Mesenchymal stem cell (in vitro differentiated cells and primary cell): Measurements from ENCODE around the gene NPHP4.

Experiments
- DNase-seq: peaks from one replicate; pipeline ENCODE4 v3.0.0-alpha.2; 2013
- H2AFZ ChIP-seq: one replicate; pipeline ENCODE4 v1.6.1; 2013; ENCODE audit warnings: low read depth, mild to moderate bottlenecking, control low read depth, inconsistent platforms, low read length, moderate library complexity
- H2AK5ac ChIP-seq: 2 replicates; pipeline ENCODE4 v1.6.1; 2013; ENCODE audit warnings: low read length, moderate library complexity, mild to moderate bottlenecking, inconsistent platforms; ENCODE audit not compliant: severe bottlenecking
- H2BK120ac ChIP-seq: one replicate; pipeline ENCODE4 v1.6.1; 2013; ENCODE audit warnings: low read depth, mild to moderate bottlenecking, inconsistent platforms, low read length, moderate library complexity
- H2BK12ac ChIP-seq, 2 experiments: one replicate each; pipeline ENCODE4 v1.6.1; 2013; ENCODE audit warnings: inconsistent platforms in 2 of 2, low read length in 2 of 2, mild to moderate bottlenecking in 2 of 2, moderate library complexity in 2 of 2, control low read depth in 1 of 2
- H2BK15ac ChIP-seq: one replicate; pipeline ENCODE4 v1.6.1; 2013; ENCODE audit warnings: mild to moderate bottlenecking, low read depth, inconsistent platforms; ENCODE audit not compliant: poor library complexity, severe bottlenecking
- H2BK5ac ChIP-seq: 2 replicates; pipeline ENCODE4 v1.6.1; 2013; ENCODE audit warnings: low read depth, mild to moderate bottlenecking, low read length, control low read depth, inconsistent platforms; ENCODE audit not compliant: poor library complexity, severe bottlenecking
- H3K14ac ChIP-seq, 2 experiments: one replicate each; pipeline ENCODE4 v1.6.1; 2013; ENCODE audit warnings: inconsistent platforms in 2 of 2, low read length in 2 of 2, control low read depth in 1 of 2, mild to moderate bottlenecking in 1 of 2, moderate library complexity in 1 of 2
- H3K18ac ChIP-seq, 2 experiments: one replicate each; pipeline ENCODE4 v1.6.1; 2013; ENCODE audit warnings: inconsistent platforms in 2 of 2, low read length in 2 of 2, control low read depth in 1 of 2, low read depth in 1 of 2, mild to moderate bottlenecking in 1 of 2
- H3K23ac ChIP-seq, 2 experiments: one replicate each; pipeline ENCODE4 v1.6.1; 2013; ENCODE audit warnings: inconsistent platforms in 2 of 2, low read length in 2 of 2, mild to moderate bottlenecking in 2 of 2, moderate library complexity in 2 of 2, control low read depth in 1 of 2
- H3K27ac ChIP-seq: 2 replicates; pipeline ENCODE4 v1.5.1; 2013; ENCODE audit warnings: mild to moderate bottlenecking, moderate library complexity, low read length, control low read depth, inconsistent platforms; ENCODE audit not compliant: poor library complexity, severe bottlenecking
- H3K27me3 ChIP-seq, 2 experiments: 2 replicates each; pipeline versions ENCODE4 v1.6.1 to v1.7.0; 2013; ENCODE audit warnings: low read length in 2 of 2, mild to moderate bottlenecking in 2 of 2, moderate library complexity in 2 of 2, control low read depth in 1 of 2, inconsistent platforms in 1 of 2; ENCODE audit not compliant: control insufficient read depth in 1 of 2, insufficient read depth in 1 of 2
- H3K36me3 ChIP-seq, 2 experiments: 2 replicates each; pipeline versions ENCODE4 v1.6.1 to v1.7.0; 2013; ENCODE audit warnings: low read length in 2 of 2, control low read depth in 1 of 2, inconsistent platforms in 1 of 2, low read depth in 1 of 2, mild to moderate bottlenecking in 1 of 2; ENCODE audit not compliant: insufficient read depth in 2 of 2, control insufficient read depth in 1 of 2
- H3K4ac ChIP-seq, 2 experiments: one replicate each; pipeline ENCODE4 v1.6.1; 2013; ENCODE audit warnings: inconsistent platforms in 2 of 2, low read length in 2 of 2, mild to moderate bottlenecking in 2 of 2, moderate library complexity in 2 of 2, control low read depth in 1 of 2, low read depth in 1 of 2
- H3K4me1 ChIP-seq: 2 replicates; pipeline ENCODE4 v1.6.1; 2013; ENCODE audit warnings: low read depth, low read length, control low read depth; ENCODE audit not compliant: control insufficient read depth, insufficient read depth
- H3K4me2 ChIP-seq: 2 replicates; pipeline ENCODE4 v1.6.1; 2013; ENCODE audit warnings: low read length, mild to moderate bottlenecking, inconsistent platforms; ENCODE audit not compliant: poor library complexity, severe bottlenecking
- H3K4me3 ChIP-seq, 2 experiments: 2 replicates each; pipeline versions ENCODE4 v1.5.1 to v1.7.0; 2013; ENCODE audit warnings: low read length in 2 of 2, mild to moderate bottlenecking in 2 of 2, control low read depth in 1 of 2, low read depth in 1 of 2; ENCODE audit not compliant: insufficient read depth in 1 of 2
- H3K79me1 ChIP-seq: replicated peaks from 2 replicates; pipeline ENCODE4 v1.6.1; 2013; ENCODE audit warnings: mild to moderate bottlenecking, control low read depth, low read length, inconsistent platforms; ENCODE audit not compliant: poor library complexity, severe bottlenecking
- H3K9ac ChIP-seq: 2 replicates; pipeline ENCODE4 v1.7.0; 2013; ENCODE audit warnings: mild to moderate bottlenecking, low read length, moderate library complexity
- H3K9me3 ChIP-seq: 2 replicates; pipeline ENCODE4 v1.7.0; 2013; ENCODE audit warnings: mild to moderate bottlenecking, low read length; ENCODE audit not compliant: control insufficient read depth
- H4K8ac ChIP-seq: one replicate; pipeline ENCODE4 v1.6.1; 2013; ENCODE audit warnings: inconsistent platforms, mild to moderate bottlenecking, low read length, moderate library complexity
- H4K91ac ChIP-seq: one replicate; pipeline ENCODE4 v1.6.1; 2013; ENCODE audit warnings: mild to moderate bottlenecking, low read length, inconsistent platforms
- WGBS: methylation state at CpG from one replicate; pipeline ENCODE4 v1.1.7; 2013; ENCODE audit warnings: mixed read lengths; 5-methylcytosine and 5-hydroxymethylcytosine counted together

Gene NPHP4

DNA sequence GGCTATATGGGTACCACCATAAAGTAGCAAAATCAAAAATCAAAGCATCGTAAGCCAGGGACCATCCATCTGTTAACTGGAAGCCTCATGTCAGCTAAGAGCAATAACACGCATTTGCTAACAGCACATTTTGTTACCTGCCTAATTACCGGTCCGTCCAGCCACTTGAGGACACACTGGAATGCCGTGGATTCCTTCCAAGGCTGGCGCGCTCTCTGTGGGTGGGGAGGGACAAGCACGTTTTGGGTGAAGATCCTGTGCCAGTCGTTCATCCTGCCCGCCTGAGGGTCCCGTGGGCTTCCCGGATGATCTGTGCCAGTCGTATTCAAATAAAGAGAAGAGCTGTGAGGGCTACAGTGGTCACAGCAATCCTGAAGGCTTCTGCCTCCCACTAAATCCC lies 6.2 kb downstream of the NPHP4 start:
- WGBS: 96% methylated on average over 13 of the region's 13 CpGs
- Histone ChIP-seq H3K4me3 (no peak overlapping the region), H3K23ac (no peak overlapping the region), H2BK12ac (no peak overlapping the region), H4K8ac (no peak overlapping the region), H3K36me3 (peaks cover 8 to 14% of the 10 kb centered on the region in 2 experiments), H3K18ac (no peak overlapping the region), H3K79me1 (peaks cover 34% of the 10 kb centered on the region), H2BK5ac (no peak overlapping the region), H4K91ac (no peak overlapping the region), H3K4me2 (no peak overlapping the region), H3K4ac (no peak overlapping the region), H2AK5ac (no peak overlapping the region), H3K27ac (no peak overlapping the region), H3K14ac (no peak overlapping the region), H2AFZ (no peak overlapping the region), H3K4me1 (peaks cover 2% of the 10 kb centered on the region), H3K9me3 (no peaks in the 10 kb centered on the region), H3K27me3 (no peaks in the 10 kb centered on the region), H3K9ac (no peak overlapping the region), H2BK15ac (no peak overlapping the region), H2BK120ac (no peak overlapping the region)
- DNase-seq: no peak

- H3K27ac ChIP-seq: no peak overlapping the region
- no peak overlapping the region for H2AK5ac ChIP-seq
- H4K91ac ChIP-seq: no peak overlapping the region
- H2AFZ ChIP-seq: no peak overlapping the region
- H2BK120ac ChIP-seq: no peak overlapping the region
- H3K18ac ChIP-seq: no peak overlapping the region
- H3K23ac ChIP-seq: no peak overlapping the region
- no peak overlapping the region for H3K4me2 ChIP-seq
- no peak overlapping the region for H4K8ac ChIP-seq
- peaks cover 6% of the 10 kb centered on the region for H3K4me1 ChIP-seq
- H3K4ac ChIP-seq: no peak overlapping the region
- no peak overlapping the region for H2BK12ac ChIP-seq
- no peak overlapping the region for H2BK5ac ChIP-seq
- no peak overlapping the region for H3K9ac ChIP-seq
- H3K36me3 ChIP-seq: peaks cover 8 to 14% of the 10 kb centered on the region in 2 experiments
- no peaks in the 10 kb centered on the region for H3K9me3 ChIP-seq
- H3K4me3 ChIP-seq: no peak overlapping the region
- no peaks in the 10 kb centered on the region for H3K27me3 ChIP-seq
- peaks cover 34% of the 10 kb centered on the region for H3K79me1 ChIP-seq
- H2BK15ac ChIP-seq: no peak overlapping the region
- DNase-seq: no peak
- WGBS: 91% methylated on average over 11 of the region's 11 CpGs
- no peak overlapping the region for H3K14ac ChIP-seq
Measured at GRCh38 chr1:5985250-5985649, 7.0 kb downstream of the NPHP4 start.

- Histone ChIP-seq H3K27ac (no peak overlapping the region), H4K91ac (no peak overlapping the region), H3K4me1 (peaks cover 10% of the 10 kb centered on the region), H3K79me1 (peaks cover 18% of the 10 kb centered on the region), H2BK120ac (no peak overlapping the region), H2BK5ac (no peak overlapping the region), H2AFZ (no peak overlapping the region), H2AK5ac (no peak overlapping the region), H3K4me3 (no peak overlapping the region), H3K18ac (no peak overlapping the region), H3K23ac (no peak overlapping the region), H3K9me3 (no peaks in the 10 kb centered on the region), H2BK15ac (no peak overlapping the region), H3K4ac (no peak overlapping the region), H3K36me3 (peaks cover 7 to 11% of the 10 kb centered on the region in 2 experiments), H3K27me3 (no peaks in the 10 kb centered on the region), H3K9ac (no peak overlapping the region), H3K4me2 (no peak overlapping the region), H4K8ac (no peak overlapping the region), H2BK12ac (no peak overlapping the region), H3K14ac (no peak overlapping the region)
- peak; percentile 84 for DNase-seq
- 0% methylated on average over 3 of the region's 6 CpGs for WGBS
Measured at GRCh38 chr1:5983361-5984103, 8.7 kb downstream of the NPHP4 start.

GRCh38 chr1:5982868-5983267 lies 9.4 kb downstream of the NPHP4 start:
- Histone ChIP-seq H3K23ac (no peak overlapping the region), H4K8ac (no peak overlapping the region), H3K36me3 (peaks cover 7 to 11% of the 10 kb centered on the region in 2 experiments), H2AFZ (no peak overlapping the region), H3K27me3 (no peaks in the 10 kb centered on the region), H3K18ac (no peak overlapping the region), H2BK12ac (no peak overlapping the region), H3K27ac (no peak overlapping the region), H3K9me3 (no peaks in the 10 kb centered on the region), H2BK120ac (no peak overlapping the region), H3K79me1 (peaks cover 16% of the 10 kb centered on the region), H3K9ac (no peak overlapping the region), H3K4me1 (peaks cover 10% of the 10 kb centered on the region), H3K4me3 (no peak overlapping the region), H4K91ac (no peak overlapping the region), H2BK15ac (no peak overlapping the region), H3K4me2 (no peak overlapping the region), H2BK5ac (no peak overlapping the region), H2AK5ac (no peak overlapping the region), H3K14ac (no peak overlapping the region), H3K4ac (no peak overlapping the region)
- WGBS: 23% methylated on average over 4 of the region's 5 CpGs
- peak; percentile 53 for DNase-seq
